WERI-Rb-1 (cell line): ENCODE measurements around the gene RHOF.

Source experiments
- DNase-seq: peaks from one replicate; pipeline ENCODE4 v3.0.0-alpha.2; 2020
- H3K27ac ChIP-seq: fragments of 250-450 bp; sonication (Bioruptor Pico); 2 replicates; pipeline ENCODE4 v1.5.1; 2020; ENCODE audit warnings: mild to moderate bottlenecking, moderate library complexity
- H3K27me3 ChIP-seq: fragments of 250-450 bp; sonication (Bioruptor Pico); 2 replicates; pipeline ENCODE4 v1.5.1; 2021; ENCODE audit warnings: mild to moderate bottlenecking, low read depth, moderate library complexity; ENCODE audit not compliant: insufficient read depth, severe bottlenecking
- H3K36me3 ChIP-seq: fragments of 250-450 bp; sonication (Bioruptor Pico); 2 replicates; pipeline ENCODE4 v1.5.1; 2020; ENCODE audit warnings: mild to moderate bottlenecking, moderate library complexity
- H3K4me3 ChIP-seq: 2 replicates; pipeline ENCODE4 v1.5.1; 2011; ENCODE audit warnings: low read depth, mild to moderate bottlenecking, control low read depth, low read length
- H3K9me3 ChIP-seq: fragments of 250-450 bp; sonication (Bioruptor Pico); 2 replicates; pipeline ENCODE4 v1.5.1; 2021; ENCODE audit warnings: mild to moderate bottlenecking, moderate library complexity; ENCODE audit not compliant: severe bottlenecking
- CTCF ChIP-seq: IDR thresholded peaks from 2 replicates; pipeline ENCODE4 v1.5.1; 2011; ENCODE audit warnings: low read depth, mild to moderate bottlenecking, control low read depth, inconsistent platforms, low read length

The RHOF gene

GRCh38 chr12:121831571-121832245 is 38.2 kb upstream of the RHOF start:
- no peak for DNase-seq
- H3K27ac ChIP-seq, result no peak overlapping the region
- TF ChIP-seq CTCF, result no peak
- no peak overlapping the region for H3K4me3 ChIP-seq
- H3K9me3 ChIP-seq, result no peaks in the 10 kb centered on the region
- peaks cover 39% of the 10 kb centered on the region for H3K36me3 ChIP-seq
- H3K27me3 ChIP-seq, result no peaks in the 10 kb centered on the region

- no peaks in the 10 kb centered on the region for H3K9me3 ChIP-seq
- no peak for TF ChIP-seq CTCF
- no peak overlapping the region for H3K27ac ChIP-seq
- H3K36me3 ChIP-seq, result peaks cover 47% of the 10 kb centered on the region
- H3K4me3 ChIP-seq, result no peak overlapping the region
- H3K27me3 ChIP-seq, result no peaks in the 10 kb centered on the region
- DNase-seq, result no peak
Measured at GRCh38 chr12:121830588-121831265, 37.2 kb upstream of the RHOF start.

GRCh38 chr12:121830134-121830533 is 36.6 kb upstream of the RHOF start:
- no peak for TF ChIP-seq CTCF
- DNase-seq, result no peak
- Histone ChIP-seq H3K9me3 (no peaks in the 10 kb centered on the region), H3K36me3 (peaks cover 50% of the 10 kb centered on the region), H3K27ac (no peak overlapping the region), H3K27me3 (no peaks in the 10 kb centered on the region), H3K4me3 (no peak overlapping the region)

GRCh38 chr12:121829250-121829918 is 35.9 kb upstream of the RHOF start:
- Histone ChIP-seq H3K4me3 (no peak overlapping the region), H3K27me3 (no peaks in the 10 kb centered on the region), H3K9me3 (no peaks in the 10 kb centered on the region), H3K36me3 (peaks cover 52% of the 10 kb centered on the region), H3K27ac (no peak overlapping the region)
- no peak for TF ChIP-seq CTCF
- no peak for DNase-seq

- DNase-seq, result no peak
- Histone ChIP-seq H3K4me3 (no peak overlapping the region), H3K27ac (no peak overlapping the region), H3K36me3 (peaks cover 58% of the 10 kb centered on the region), H3K9me3 (no peaks in the 10 kb centered on the region), H3K27me3 (no peaks in the 10 kb centered on the region)
- TF ChIP-seq CTCF, result no peak
Measured at GRCh38 chr12:121828826-121829225, 35.3 kb upstream of the RHOF start.
